ENCODE data around the gene TNNC2. TPM values are rescaled to one million over a fixed set of nuclear protein-coding genes. Genes with fewer than 3 reads are reported as not detected.
"Not testable (repeated sequence)": the region's sequence is repeated elsewhere in the genome, so short reads cannot be mapped to it uniquely, and the experiment has no call there.

The TNNC2 gene
- 0.13 TPM in 1 of 2 replicates, not detected in the other for total RNA-seq

GRCh38 chr20:45827030-45827652 lies at the start of gene TNNC2:
TNNC2 (minus strand) TSS chr20:45827312; CDS start chr20:45827248, 64 bp downstream.
- DNase-seq (ENCODE audit: low read depth in 2 of 2), result no peak

GRCh38 chr20:45874576-45874975 lies 47.5 kb upstream of the TNNC2 start:
- DNase-seq (ENCODE audit: low read depth in 2 of 2), result no peak

GRCh38 chr20:45874104-45874481 lies 47.0 kb upstream of the TNNC2 start:
- DNase-seq (ENCODE audit: low read depth in 2 of 2), result not testable (repeated sequence)

- no peak for DNase-seq (ENCODE audit: low read depth in 2 of 2)
Observed at GRCh38 chr20:45873409-45874103, 46.4 kb upstream of the TNNC2 start.

GRCh38 chr20:45872626-45873025 lies 45.5 kb upstream of the TNNC2 start:
- peak in 1 of 2 donors; percentile 33 for DNase-seq (ENCODE audit: low read depth in 2 of 2)

GRCh38 chr20:45867819-45868176 lies 40.7 kb upstream of the TNNC2 start:
- no peak for DNase-seq (ENCODE audit: low read depth in 2 of 2)

GRCh38 chr20:45867136-45867818 lies 40.2 kb upstream of the TNNC2 start:
- DNase-seq (ENCODE audit: low read depth in 2 of 2), result no peak

GRCh38 chr20:45866454-45866853 lies 39.3 kb upstream of the TNNC2 start:
- DNase-seq (ENCODE audit: low read depth in 2 of 2), result no peak

GRCh38 chr20:45863543-45864470 lies 36.7 kb upstream of the TNNC2 start:
- DNase-seq (ENCODE audit: low read depth in 2 of 2), result no peak

GRCh38 chr20:45861221-45862075 lies 34.3 kb upstream of the TNNC2 start:
- peak; percentile 23 to 63 for DNase-seq (ENCODE audit: low read depth in 2 of 2)

GRCh38 chr20:45860560-45861220 lies 33.6 kb upstream of the TNNC2 start:
- no peak for DNase-seq (ENCODE audit: low read depth in 2 of 2)

- no peak for DNase-seq (ENCODE audit: low read depth in 2 of 2)
Observed at GRCh38 chr20:45859916-45860315, 32.8 kb upstream of the TNNC2 start.

- peak in 1 of 2 donors; percentile 15 for DNase-seq (ENCODE audit: low read depth in 2 of 2)
Observed at GRCh38 chr20:45857882-45858216, 30.7 kb upstream of the TNNC2 start.

GRCh38 chr20:45857114-45857881 lies 30.2 kb upstream of the TNNC2 start, which contains the start of the genes ACOT8 and ZSWIM3:
ACOT8 (minus strand) TSS chr20:45857392; CDS start chr20:45857315, 77 bp downstream.
ZSWIM3 (plus strand) TSS chr20:45857614; CDS start chr20:45857826, 212 bp downstream.
- peak; percentile 100 for DNase-seq (ENCODE audit: low read depth in 2 of 2)

- no peak for DNase-seq (ENCODE audit: low read depth in 2 of 2)
Observed at GRCh38 chr20:45853484-45853883, 26.4 kb upstream of the TNNC2 start.

- no peak for DNase-seq (ENCODE audit: low read depth in 2 of 2)
Observed at GRCh38 chr20:45852326-45852725, 25.2 kb upstream of the TNNC2 start.

GRCh38 chr20:45851501-45851900 lies 24.4 kb upstream of the TNNC2 start:
- DNase-seq (ENCODE audit: low read depth in 2 of 2), result no peak

GRCh38 chr20:45850926-45851325 lies 23.8 kb upstream of the TNNC2 start:
- no peak for DNase-seq (ENCODE audit: low read depth in 2 of 2)

GRCh38 chr20:45850238-45850637 lies 23.1 kb upstream of the TNNC2 start:
- no peak for DNase-seq (ENCODE audit: low read depth in 2 of 2)
